IMR-90 (cell line): Measurements from ENCODE around the gene RPRML. TPM values are rescaled to one million over a fixed set of nuclear protein-coding genes. Genes with fewer than 3 reads are reported as not detected.

ENCODE experiments used
- ATAC-seq: fragments of 200-7000 bp; cut with Tn5 transposase; 2 replicates; pipeline ENCODE4 v1.9.1; 2020; ENCODE audit warnings: low read depth, mild to moderate bottlenecking, moderate library complexity
- BruUV-seq: library from RNA; stranded (reverse); fragments of 400-500 nt; replicated peaks from 2 replicates; lab custom pipeline; 2021; lab: Mats Ljungman, UMichigan
- CTCF ChIA-PET: fragments of 300-600 bp; formaldehyde crosslinking; extraction: SDS; loops from one replicate; lab custom pipeline; 2021; ENCODE audit warnings: antibody characterized with exemption; lab: Yijun Ruan, JAX
- POLR2A ChIA-PET: fragments of 300-600 bp; sonication (Branson Sonifier 250); formaldehyde crosslinking; loops from one replicate; lab custom pipeline; 2022; ENCODE audit warnings: antibody characterized with exemption; ENCODE audit not compliant: unreplicated experiment; lab: Charles Lee
- DNase-seq: peaks from one replicate; pipeline ENCODE4 v3.0.0; 2013
- H2AFZ ChIP-seq: replicated peaks from 2 replicates; pipeline ENCODE3; 2013; ENCODE audit warnings: low read length, mild to moderate bottlenecking; ENCODE audit not compliant: poor library complexity
- H2AK5ac ChIP-seq: 2 replicates; pipeline ENCODE4 v1.6.1; 2013; ENCODE audit warnings: low read depth, low read length, inconsistent platforms
- H2AK9ac ChIP-seq: replicated peaks from 2 replicates; pipeline ENCODE3; 2013; ENCODE audit warnings: mild to moderate bottlenecking, low read depth, low read length, moderate library complexity; ENCODE audit not compliant: poor library complexity
- H2BK120ac ChIP-seq: 2 replicates; pipeline ENCODE4 v1.6.1; 2013; ENCODE audit warnings: low read depth, low read length, inconsistent platforms
- H2BK15ac ChIP-seq: 3 replicates; pipeline ENCODE4 v1.6.1; 2013; ENCODE audit warnings: low read depth, low read length, inconsistent platforms
- H2BK20ac ChIP-seq: 2 replicates; pipeline ENCODE4 v1.6.1; 2013; ENCODE audit warnings: low read depth, mild to moderate bottlenecking, inconsistent platforms, low read length, moderate library complexity
- H2BK5ac ChIP-seq: 2 replicates; pipeline ENCODE4 v1.6.1; 2013; ENCODE audit warnings: mild to moderate bottlenecking, low read depth, low read length, inconsistent platforms; ENCODE audit not compliant: poor library complexity, severe bottlenecking
- H3K14ac ChIP-seq: replicated peaks from 2 replicates; pipeline ENCODE4 v1.6.1; 2013; ENCODE audit warnings: low read depth, low read length, inconsistent platforms
- H3K18ac ChIP-seq: 2 replicates; pipeline ENCODE4 v1.6.1; 2013; ENCODE audit warnings: low read depth, low read length, control low read depth
- H3K23ac ChIP-seq: 2 replicates; pipeline ENCODE4 v1.6.1; 2013; ENCODE audit warnings: low read depth, low read length, inconsistent platforms
- H3K27ac ChIP-seq: 2 replicates; pipeline ENCODE4 v1.5.1; 2013; ENCODE audit warnings: mild to moderate bottlenecking, control low read depth, low read length; ENCODE audit not compliant: insufficient read depth
- H3K27me3 ChIP-seq: 2 replicates; pipeline ENCODE4 v1.6.1; 2013; ENCODE audit warnings: low read length; ENCODE audit not compliant: control insufficient read depth, insufficient read depth
- H3K36me3 ChIP-seq: 2 replicates; pipeline ENCODE4 v1.6.1; 2013; ENCODE audit warnings: low read length, mixed read lengths; ENCODE audit not compliant: control insufficient read depth, insufficient read depth
- H3K4ac ChIP-seq: 2 replicates; pipeline ENCODE4 v1.6.1; 2013; ENCODE audit warnings: low read depth, low read length, inconsistent platforms
- H3K4me1 ChIP-seq: 2 replicates; pipeline ENCODE4 v1.6.1; 2013; ENCODE audit warnings: low read length, mixed read lengths; ENCODE audit not compliant: control insufficient read depth, insufficient read depth
- H3K4me2 ChIP-seq: 2 replicates; pipeline ENCODE4 v1.6.1; 2013; ENCODE audit warnings: low read depth, mild to moderate bottlenecking, control low read depth, low read length, moderate library complexity
- H3K4me3 ChIP-seq: 2 replicates; pipeline ENCODE4 v1.5.1; 2013; ENCODE audit warnings: low read depth, mild to moderate bottlenecking, control low read depth, low read length, moderate library complexity; ENCODE audit not compliant: insufficient read depth
- H3K56ac ChIP-seq: 2 replicates; pipeline ENCODE4 v1.6.1; 2013; ENCODE audit warnings: low read length, inconsistent platforms; ENCODE audit not compliant: insufficient read depth; ENCODE audit errors: extremely low read depth
- H3K79me1 ChIP-seq, 2 experiments: 2 replicates each; pipeline ENCODE4 v1.6.1; 2013; ENCODE audit warnings: low read length in 2 of 2, inconsistent platforms in 1 of 2, low read depth in 1 of 2
- H3K9ac ChIP-seq: 2 replicates; pipeline ENCODE4 v1.6.1; 2013; ENCODE audit warnings: low read depth, low read length, control low read depth
- H3K9me1 ChIP-seq: 2 replicates; pipeline ENCODE4 v1.6.1; 2013; ENCODE audit warnings: low read length, inconsistent platforms; ENCODE audit not compliant: insufficient read depth
- H3K9me3 ChIP-seq: 2 replicates; pipeline ENCODE4 v1.6.1; 2013; ENCODE audit warnings: low read length; ENCODE audit not compliant: control insufficient read depth, insufficient read depth
- H4K20me1 ChIP-seq: 2 replicates; pipeline ENCODE4 v1.6.1; 2013; ENCODE audit warnings: low read length, inconsistent platforms; ENCODE audit not compliant: insufficient read depth
- H4K5ac ChIP-seq: 2 replicates; pipeline ENCODE4 v1.6.1; 2013; ENCODE audit warnings: mild to moderate bottlenecking, low read depth, low read length, control low read depth
- H4K8ac ChIP-seq, 2 experiments: 2 replicates each; pipeline ENCODE4 v1.6.1; 2013; ENCODE audit warnings: low read depth in 2 of 2, low read length in 2 of 2, control low read depth in 1 of 2, inconsistent platforms in 1 of 2
- H4K91ac ChIP-seq: 2 replicates; pipeline ENCODE4 v1.6.1; 2013; ENCODE audit warnings: low read depth, low read length, inconsistent platforms; ENCODE audit not compliant: insufficient read depth
- CEBPB ChIP-seq: IDR thresholded peaks from 2 replicates; pipeline ENCODE4 v1.6.1; 2012; ENCODE audit warnings: low read depth, low read length, improper control_type of control experiment
- MAZ ChIP-seq: IDR thresholded peaks from 2 replicates; pipeline ENCODE4 v1.6.1; 2012; ENCODE audit warnings: low read depth, mild to moderate bottlenecking, low read length, improper control_type of control experiment, moderate library complexity, borderline replicate concordance
- NFE2L2 ChIP-seq: fragments of 150-350 bp; IDR thresholded peaks from 2 replicates; pipeline ENCODE4 v1.6.1; 2016; ENCODE audit warnings: low read depth, mild to moderate bottlenecking, low read length
- POLR2A ChIP-seq: IDR thresholded peaks from 2 replicates; pipeline ENCODE4 v1.6.1; 2012; ENCODE audit warnings: mild to moderate bottlenecking, low read depth, low read length
- RAD21 ChIP-seq: IDR thresholded peaks from 2 replicates; pipeline ENCODE4 v1.6.1; 2012; ENCODE audit warnings: low read length, improper control_type of control experiment
- RCOR1 ChIP-seq: IDR thresholded peaks from 2 replicates; pipeline ENCODE4 v1.6.1; 2012; ENCODE audit warnings: mild to moderate bottlenecking, low read length, improper control_type of control experiment; ENCODE audit not compliant: insufficient replicate concordance
- SMC3 ChIP-seq: fragments of 150-350 bp; IDR thresholded peaks from 2 replicates; pipeline ENCODE4 v1.6.1; 2016; ENCODE audit warnings: low read depth, mild to moderate bottlenecking, antibody characterized with exemption, low read length, moderate library complexity
- WGBS, 2 experiments: methylation state at CpG; one replicate each; pipeline versions ENCODE4 v1.1.5 to v1.1.7; 2013; ENCODE audit warnings: missing lambda C conversion rate in 2 of 2; ENCODE audit not compliant: insufficient read length in 1 of 2; ENCODE audit errors: extremely low coverage in 2 of 2; 5-methylcytosine and 5-hydroxymethylcytosine counted together
- dilution Hi-C: fragments of 300-500 bp; cut with HindIII; formaldehyde crosslinking; loops from one replicate; pipeline ENCODE4 v1.14.3; 2018; ENCODE audit warnings: low sequenced_read_pairs; ENCODE audit not compliant: unreplicated experiment
- in situ Hi-C: fragments of 300-500 bp; cut with MboI; formaldehyde crosslinking; loops from 3 replicates; pipeline ENCODE4 v1.14.3; 2019; ENCODE audit warnings: low sequenced_read_pairs, inconsistent platforms, mixed read lengths
- intact Hi-C: fragments of 100-400 bp; cut with micrococcal nuclease; formaldehyde crosslinking; loops from 2 replicates; pipeline ENCODE4 v1.10.0; 2022
- polyA plus RNA-seq, 3 experiments: library from polyadenylated mRNA; depleted of rRNA; stranded (reverse); fragments of >200 nt; gene quantifications; 2 replicates each; pipeline ENCODE4 v1.2.3, GENCODE V29; 2012; ENCODE audit warnings: low replicate concordance in 1 of 3
- total RNA-seq: library from RNA; depleted of rRNA; stranded (reverse); fragments of >200 nt; gene quantifications from 2 replicates; pipeline ENCODE4 v1.2.3, GENCODE V29; 2012
- TF ChIP-seq, protein P1 (sequence below): fragments of 150-350 bp; IDR thresholded peaks from 2 replicates; pipeline ENCODE4 v1.6.1; 2016; ENCODE audit warnings: low read depth, mild to moderate bottlenecking, low read length, moderate library complexity, borderline replicate concordance
- TF ChIP-seq, protein P2 (sequence below): conservative IDR thresholded peaks from 2 replicates; pipeline ENCODE4 v1.5.1; 2012; ENCODE audit warnings: mild to moderate bottlenecking, low read depth, low read length, improper control_type of control experiment

The RPRML gene
- total and polyA plus RNA-seq, 2 of the 4 experiments (the other 2 are of a cell fraction) = not detected

DNA sequence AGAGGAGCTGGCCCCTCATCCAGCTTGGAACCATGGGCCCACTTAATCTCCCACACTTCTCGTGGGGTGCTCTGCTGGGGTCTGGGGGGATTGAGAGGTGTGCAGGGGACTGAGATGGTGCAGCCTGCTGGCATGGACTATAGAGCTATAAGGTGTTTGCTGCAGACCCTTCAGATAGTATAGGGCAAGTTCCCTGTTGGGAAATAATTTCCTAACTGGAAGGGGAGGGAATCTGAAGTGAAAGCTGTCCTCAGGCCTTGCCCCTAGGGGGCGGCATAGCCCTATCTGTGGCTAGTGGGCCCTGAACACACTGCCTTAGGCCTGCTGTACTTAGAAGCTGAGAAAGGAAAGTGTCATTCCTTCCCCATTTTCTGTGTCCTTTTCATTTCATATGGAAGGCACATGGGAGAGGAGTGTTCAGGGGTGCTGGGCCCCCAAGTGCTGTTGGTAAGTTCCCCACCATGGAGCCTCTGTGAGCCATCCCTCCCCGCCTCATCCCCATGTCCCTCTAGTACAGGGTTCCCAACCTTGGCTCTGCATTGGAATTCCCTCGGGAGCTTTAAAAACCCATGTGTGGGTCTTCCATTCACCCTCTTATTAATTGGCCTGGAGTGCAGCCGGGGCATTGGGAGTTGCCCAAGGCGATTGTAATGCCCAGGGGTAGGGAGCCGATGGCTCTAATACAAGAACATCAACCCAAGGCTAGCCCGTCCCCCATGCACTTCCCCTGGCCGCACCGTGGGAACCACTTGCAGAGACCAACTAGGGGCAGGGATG lies 36.4 kb downstream of the RPRML start:
- H3K9me1 ChIP-seq = peaks cover 3% of the 10 kb centered on the region; the same call in 1 of the 2 replicates
- H2BK20ac ChIP-seq = no peak overlapping the region
- ChIA-PET CTCF (interaction anchor here (0.6 to 1.8 kb wide), 6 partner anchors 8 to 100 kb away, joined by 3 to 7 read pairs (median 4); no protein-coding TSS in a partner anchor), POLR2A (no interaction called here)
- DNase-seq (peak; percentile 75), ATAC-seq (peak; percentile 81)
- H4K91ac ChIP-seq = no peak overlapping the region
- peak overlapping the region; percentile 79 for H2AK9ac ChIP-seq
- no peaks in the 10 kb centered on the region for H3K9me3 ChIP-seq
- no peak overlapping the region for H2AFZ ChIP-seq
- in situ Hi-C loops (loop anchor here (5.0 kb wide), 1 partner anchor 105 kb away; no protein-coding TSS in a partner anchor), intact Hi-C loops (loop anchor here (1.0 to 5.0 kb wide), 2 partner anchors 59 to 180 kb away; no protein-coding TSS in a partner anchor), dilution Hi-C loops (no loop called here)
- peaks cover 10% of the 10 kb centered on the region for H3K4me1 ChIP-seq
- 93% methylated on average over 3 of the region's 10 CpGs; no CpG with 5 or more reads in 1 of the 2 experiments for WGBS, 2 experiments
- peaks cover 25% of the 10 kb centered on the region for H4K20me1 ChIP-seq
- H2AK5ac ChIP-seq = no peak overlapping the region
- H3K36me3 ChIP-seq = peaks cover 24% of the 10 kb centered on the region
- BruUV-seq = no TSS peak
- no peaks in the 10 kb centered on the region for H3K27me3 ChIP-seq
- no peak overlapping the region for H3K9ac ChIP-seq
- no peak overlapping the region for H3K27ac ChIP-seq
- H2BK5ac ChIP-seq = no peak overlapping the region
- H3K14ac ChIP-seq = no peak overlapping the region
- no peak overlapping the region for H3K18ac ChIP-seq
- H3K4me3 ChIP-seq = no peak overlapping the region
- H2BK120ac ChIP-seq = no peak overlapping the region
- no peak overlapping the region for H3K4me2 ChIP-seq
- no peak overlapping the region for H2BK15ac ChIP-seq
- H3K56ac ChIP-seq = no peak overlapping the region
- H3K23ac ChIP-seq = no peak overlapping the region
- TF ChIP-seq RAD21 (peak; percentile 93), NFE2L2 (no peak), RCOR1 (no peak), SMC3 (peak; percentile 77), POLR2A (no peak), MAZ (peak; percentile 44; the same call in 1 of the 2 replicates), CEBPB (peak; percentile 59; the same call in 1 of the 2 replicates)
- TF ChIP-seq, protein P1, sequence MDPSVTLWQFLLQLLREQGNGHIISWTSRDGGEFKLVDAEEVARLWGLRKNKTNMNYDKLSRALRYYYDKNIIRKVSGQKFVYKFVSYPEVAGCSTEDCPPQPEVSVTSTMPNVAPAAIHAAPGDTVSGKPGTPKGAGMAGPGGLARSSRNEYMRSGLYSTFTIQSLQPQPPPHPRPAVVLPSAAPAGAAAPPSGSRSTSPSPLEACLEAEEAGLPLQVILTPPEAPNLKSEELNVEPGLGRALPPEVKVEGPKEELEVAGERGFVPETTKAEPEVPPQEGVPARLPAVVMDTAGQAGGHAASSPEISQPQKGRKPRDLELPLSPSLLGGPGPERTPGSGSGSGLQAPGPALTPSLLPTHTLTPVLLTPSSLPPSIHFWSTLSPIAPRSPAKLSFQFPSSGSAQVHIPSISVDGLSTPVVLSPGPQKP = no peak
- TF ChIP-seq, protein P2, sequence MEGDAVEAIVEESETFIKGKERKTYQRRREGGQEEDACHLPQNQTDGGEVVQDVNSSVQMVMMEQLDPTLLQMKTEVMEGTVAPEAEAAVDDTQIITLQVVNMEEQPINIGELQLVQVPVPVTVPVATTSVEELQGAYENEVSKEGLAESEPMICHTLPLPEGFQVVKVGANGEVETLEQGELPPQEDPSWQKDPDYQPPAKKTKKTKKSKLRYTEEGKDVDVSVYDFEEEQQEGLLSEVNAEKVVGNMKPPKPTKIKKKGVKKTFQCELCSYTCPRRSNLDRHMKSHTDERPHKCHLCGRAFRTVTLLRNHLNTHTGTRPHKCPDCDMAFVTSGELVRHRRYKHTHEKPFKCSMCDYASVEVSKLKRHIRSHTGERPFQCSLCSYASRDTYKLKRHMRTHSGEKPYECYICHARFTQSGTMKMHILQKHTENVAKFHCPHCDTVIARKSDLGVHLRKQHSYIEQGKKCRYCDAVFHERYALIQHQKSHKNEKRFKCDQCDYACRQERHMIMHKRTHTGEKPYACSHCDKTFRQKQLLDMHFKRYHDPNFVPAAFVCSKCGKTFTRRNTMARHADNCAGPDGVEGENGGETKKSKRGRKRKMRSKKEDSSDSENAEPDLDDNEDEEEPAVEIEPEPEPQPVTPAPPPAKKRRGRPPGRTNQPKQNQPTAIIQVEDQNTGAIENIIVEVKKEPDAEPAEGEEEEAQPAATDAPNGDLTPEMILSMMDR = peak; percentile 93
- H4K8ac ChIP-seq = no peak overlapping the region
- 0 out of 4 replicates have a peak, but pooled peaks cover 0 to 5% of the 10 kb centered on the region in 2 experiments for H3K79me1 ChIP-seq
- no peak overlapping the region for H3K4ac ChIP-seq
- no peak overlapping the region for H4K5ac ChIP-seq
